Coronary artery (tissue), 2 donors: ENCODE data around the gene G6PC1.
A peak's percentile ranks its signal among the peaks of the same experiment; 100 is the strongest.
"Not testable (repeated sequence)": the region's sequence is repeated elsewhere in the genome, so short reads cannot be mapped to it uniquely, and the experiment has no call there.

ENCODE experiments used
- DNase-seq: peaks from one replicate; pipeline ENCODE4 v3.0.0-alpha.2; 2017; ENCODE audit warnings: low spot score
- H3K27ac ChIP-seq, 2 donors: fragments of 200-600 bp; sonication (generic); one replicate each; pipeline ENCODE4 v1.5.1; 2016 to 2019
- H3K4me3 ChIP-seq: fragments of 200-600 bp; sonication (generic); 2 replicates; pipeline ENCODE4 v1.5.1; 2016; ENCODE audit warnings: mild to moderate bottlenecking, moderate library complexity
- CTCF ChIP-seq: fragments of 200-600 bp; sonication (generic); IDR thresholded peaks from one replicate; pipeline ENCODE4 v1.5.1; 2019; ENCODE audit warnings: antibody characterized with exemption

Gene G6PC1

DNA sequence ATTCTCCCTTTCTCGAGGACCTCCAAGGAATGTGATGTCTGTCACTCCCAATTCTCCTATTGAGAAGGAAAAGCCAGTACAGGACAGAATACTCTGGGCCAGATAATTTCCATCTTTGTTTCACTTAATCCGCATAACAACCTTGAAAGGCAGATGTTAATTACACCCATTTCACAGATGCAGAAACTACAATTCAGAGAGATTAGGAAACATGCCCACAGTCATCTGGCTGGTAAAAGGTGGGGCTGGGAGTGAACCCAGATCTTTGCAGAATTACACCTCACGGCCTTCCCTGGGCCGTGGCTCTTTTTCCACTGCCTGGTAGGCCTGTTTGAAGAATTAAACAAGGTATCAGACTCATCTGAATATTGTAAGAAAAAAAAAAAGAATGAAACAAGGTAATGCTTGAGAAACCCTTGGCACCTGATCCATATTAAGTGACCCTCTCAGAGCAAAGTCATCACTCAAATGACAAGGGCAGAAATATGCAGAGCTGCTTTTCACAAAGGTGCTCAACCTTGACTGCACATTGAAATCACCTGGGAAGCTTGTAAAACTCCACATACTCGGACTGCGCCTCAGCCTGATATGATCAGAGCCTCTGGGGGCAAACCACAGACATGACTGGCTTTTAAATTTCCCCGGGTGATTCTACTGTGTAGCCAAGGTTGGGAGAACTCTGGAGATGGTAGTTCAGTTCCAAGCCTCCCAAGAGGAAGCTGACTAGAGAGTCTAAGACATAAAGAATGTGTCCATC is 16.6 kb upstream of the G6PC1 start:
- Histone ChIP-seq H3K4me3 (no peak overlapping the region), H3K27ac (no peak overlapping the region)
- DNase-seq, result no peak
- no peak for TF ChIP-seq CTCF

DNA sequence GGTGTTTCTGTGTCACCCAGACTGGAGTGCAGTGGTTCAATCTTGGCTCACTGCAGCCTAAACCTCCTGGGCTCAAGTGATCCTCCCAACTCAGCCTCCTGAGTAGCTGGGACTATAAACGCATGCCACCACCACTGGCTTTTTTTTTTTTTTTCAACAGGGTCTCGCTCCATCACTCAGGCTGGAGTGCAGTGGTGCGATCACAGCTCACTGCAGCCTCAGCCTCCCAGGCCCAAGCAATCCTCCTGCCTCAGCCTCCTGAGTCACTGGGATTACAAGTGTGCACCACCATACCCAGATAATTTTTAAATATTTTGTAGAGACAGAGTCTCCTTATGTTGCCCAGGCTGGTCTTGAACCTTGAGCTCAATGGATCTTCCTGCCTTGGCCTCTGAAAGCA is 14.8 kb upstream of the G6PC1 start:
- not testable (repeated sequence) for H3K27ac ChIP-seq, H3K4me3 ChIP-seq, DNase-seq

DNA sequence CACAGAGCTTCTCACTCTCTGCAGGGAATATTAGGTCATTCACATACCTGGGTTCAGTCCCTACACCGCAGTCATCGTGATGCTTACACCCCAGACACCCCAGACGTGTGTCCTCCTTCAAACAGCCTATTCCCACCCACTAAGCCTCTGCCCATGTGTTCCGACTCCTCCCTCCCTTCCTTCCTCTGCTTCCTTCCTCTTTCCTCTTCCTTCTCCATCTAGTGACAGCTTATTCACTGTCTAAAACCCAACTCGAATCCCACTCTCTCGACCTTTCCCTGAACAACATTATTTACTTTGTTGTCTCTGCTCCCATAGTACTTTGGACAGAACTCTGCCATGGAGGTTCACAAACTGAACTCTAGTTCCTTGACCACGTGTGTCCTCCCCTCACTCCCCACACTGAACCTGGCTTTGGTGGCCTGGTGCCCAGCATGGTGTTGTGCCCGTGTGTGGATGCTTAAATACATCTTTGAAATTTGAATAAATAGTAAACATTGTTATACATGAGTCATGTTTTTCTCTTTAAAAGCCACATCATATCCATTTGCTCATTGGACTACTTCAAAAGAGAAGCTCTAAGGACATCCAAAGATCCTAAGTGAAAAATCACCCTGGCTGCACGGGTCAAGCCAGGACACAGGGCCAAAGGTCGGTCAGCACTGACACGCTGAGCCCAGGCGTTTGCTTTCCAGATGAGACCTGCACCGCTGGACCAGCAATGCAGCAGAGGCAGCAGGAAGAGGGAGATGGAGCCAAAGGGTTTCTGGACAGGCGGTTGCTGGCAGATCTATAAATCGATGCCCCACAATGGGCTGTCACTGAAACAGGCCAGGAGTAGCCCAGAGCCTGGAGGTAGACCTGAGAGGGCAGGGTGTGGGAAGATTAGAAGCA is 14.1 kb upstream of the G6PC1 start:
- DNase-seq, result no peak
- no peak overlapping the region for H3K27ac ChIP-seq
- no peak overlapping the region for H3K4me3 ChIP-seq
- no peak for TF ChIP-seq CTCF

- no peak for DNase-seq
- no peak overlapping the region for H3K27ac ChIP-seq
- no peak for TF ChIP-seq CTCF
- H3K4me3 ChIP-seq, result no peak overlapping the region
These were observed 10.8 kb upstream of the G6PC1 start for GRCh38 chr17:42889809-42890208.

GRCh38 chr17:42891539-42892152 is 9.0 kb upstream of the G6PC1 start:
- peak overlapping the region; percentile 27 for H3K4me3 ChIP-seq

GRCh38 chr17:42893359-42893758 is 7.2 kb upstream of the G6PC1 start:
- TF ChIP-seq CTCF, result no peak
- Histone ChIP-seq H3K4me3 (peak overlapping the region; percentile 18), H3K27ac (peak overlapping the region; percentile 48 to 74)
- no peak for DNase-seq

More at GRCh38 chr17:42891539-42892152, 9.0 kb upstream of the G6PC1 start:
- H3K27ac ChIP-seq, result peak overlapping the region; percentile 66 to 91
- peak; percentile 77 for DNase-seq
- no peak for TF ChIP-seq CTCF
